ENCODE measurements around the gene ZNF335.
"Not testable (repeated sequence)": the region's sequence is repeated elsewhere in the genome, so short reads cannot be mapped to it uniquely, and the experiment has no call there.

The ZNF335 gene

GRCh38 chr20:45969712-45970634 is 2.0 kb downstream of the ZNF335 start:
- peak; percentile 73 for DNase-seq

- no peak for DNase-seq
Measured at GRCh38 chr20:45968801-45969711, 2.9 kb downstream of the ZNF335 start.

- no peak for DNase-seq
Measured at GRCh38 chr20:45968081-45968671, 3.8 kb downstream of the ZNF335 start.

GRCh38 chr20:45967551-45968080 is 4.4 kb downstream of the ZNF335 start:
- no peak for DNase-seq

GRCh38 chr20:45965169-45966002 is 6.6 kb downstream of the ZNF335 start:
- no peak for DNase-seq

GRCh38 chr20:45964006-45964400 is 8.0 kb downstream of the ZNF335 start:
- DNase-seq, result no peak

GRCh38 chr20:45963059-45964005 is 8.7 kb downstream of the ZNF335 start:
- DNase-seq, result peak; percentile 62

GRCh38 chr20:45962031-45962755 is 9.8 kb downstream of the ZNF335 start:
- DNase-seq, result no peak

GRCh38 chr20:45959956-45960630 is 11.9 kb downstream of the ZNF335 start:
- DNase-seq, result no peak

GRCh38 chr20:45959126-45959525 is 12.9 kb downstream of the ZNF335 start:
- no peak for DNase-seq

- DNase-seq, result no peak
Measured at GRCh38 chr20:45958593-45958992, 13.4 kb downstream of the ZNF335 start.

GRCh38 chr20:45957021-45957941 is 14.7 kb downstream of the ZNF335 start:
- no peak for DNase-seq

GRCh38 chr20:45956326-45956725 is 15.7 kb downstream of the ZNF335 start:
- DNase-seq, result not testable (repeated sequence)

- no peak for DNase-seq
Measured at GRCh38 chr20:45953672-45954071, 18.3 kb downstream of the ZNF335 start.

GRCh38 chr20:45952861-45953260 is 19.1 kb downstream of the ZNF335 start:
- DNase-seq, result no peak

- DNase-seq, result no peak
Measured at GRCh38 chr20:45951925-45952834, 19.8 kb downstream of the ZNF335 start.

- no peak for DNase-seq
Measured at GRCh38 chr20:45950330-45950646, 21.7 kb downstream of the ZNF335 start.

Measured in COR-L47 (cell line).